Glomerular visceral epithelial cell (primary cell): ENCODE results near the gene DNAH12.
"Not testable (repeated sequence)": the region's sequence is repeated elsewhere in the genome, so short reads cannot be mapped to it uniquely, and the experiment has no call there.

Experiments
- DNase-seq: peaks from one replicate; pipeline ENCODE4 v3.0.0-alpha.2; 2016; ENCODE audit errors: extremely low spot score

Gene DNAH12

DNA sequence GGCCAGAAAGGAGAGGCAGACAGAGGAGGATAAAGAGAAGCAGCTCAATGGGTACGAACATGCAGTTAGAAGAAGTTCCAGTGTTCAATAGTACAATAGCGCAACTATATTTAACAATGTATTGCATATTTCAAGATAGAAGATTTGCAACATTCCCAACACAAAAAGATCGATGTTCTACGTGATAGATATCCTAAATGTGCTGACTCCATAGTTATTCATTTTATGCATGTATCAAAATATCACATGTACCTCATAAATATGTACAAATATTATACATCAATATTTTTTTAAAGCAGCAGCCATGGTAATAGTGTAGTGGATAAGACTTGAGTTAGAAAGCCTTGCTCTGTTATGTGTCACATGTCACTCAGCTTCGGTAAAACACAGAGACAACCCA is 141.5 kb downstream of the DNAH12 start:
- DNase-seq = no peak

DNA sequence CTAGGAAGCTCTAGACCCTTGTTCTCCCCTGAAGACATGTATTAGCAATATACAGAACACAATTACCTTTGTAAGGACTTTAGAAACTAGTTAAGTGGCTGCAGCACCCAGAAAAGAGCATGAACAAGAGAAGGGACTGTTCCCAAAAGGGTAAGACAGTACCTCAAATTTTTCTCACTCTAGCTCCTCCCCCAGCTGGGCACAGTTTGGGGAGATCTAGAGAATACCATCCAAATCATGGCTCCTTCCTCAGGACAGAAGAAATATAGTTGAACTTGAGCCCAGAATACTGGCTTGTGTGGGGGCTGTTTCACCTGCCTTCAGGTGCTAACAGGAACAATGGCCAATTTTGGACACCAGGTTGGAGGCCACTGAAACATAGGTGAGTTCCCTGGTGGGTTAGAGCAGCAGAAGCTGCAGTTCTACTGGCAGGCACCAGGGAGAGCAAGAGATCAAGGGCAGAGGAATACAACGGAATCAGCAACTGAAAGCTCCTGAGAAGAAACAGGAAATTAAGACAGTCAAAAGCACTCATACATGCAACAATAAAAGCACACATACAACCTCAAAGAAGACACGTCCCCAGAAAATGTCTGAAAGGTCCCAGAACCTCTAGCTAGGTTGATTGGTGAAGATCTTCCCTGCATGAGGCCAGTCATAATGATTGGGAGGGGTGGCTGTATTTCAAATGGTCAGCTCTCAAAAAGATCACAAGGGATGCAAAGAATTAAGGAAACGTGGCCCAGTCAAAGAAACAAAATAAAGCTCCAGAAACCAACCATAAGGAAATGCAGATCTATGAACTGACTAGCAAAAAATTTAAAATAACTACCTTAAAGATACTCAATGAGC is 146.7 kb downstream of the DNAH12 start:
- DNase-seq = peak; percentile 64

DNA sequence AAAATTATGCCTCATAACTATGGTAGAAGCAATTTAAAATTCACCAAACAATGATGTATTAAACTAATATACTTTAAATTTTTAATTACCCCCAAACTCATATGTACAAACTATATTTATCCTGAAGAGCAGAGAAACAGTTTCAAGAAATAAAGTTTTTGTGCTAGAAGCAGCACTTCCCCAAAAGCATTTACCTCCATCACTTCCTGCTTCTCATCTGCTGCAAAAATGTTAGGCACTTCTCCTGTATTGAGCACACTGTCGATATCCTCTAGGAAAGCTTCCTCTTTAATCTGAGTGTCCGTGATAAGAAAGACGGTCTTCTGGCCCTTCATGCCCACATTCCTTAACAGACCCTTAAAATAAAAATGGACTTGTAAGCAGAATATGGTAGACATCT is 150.2 kb downstream of the DNAH12 start:
- no peak for DNase-seq

DNA sequence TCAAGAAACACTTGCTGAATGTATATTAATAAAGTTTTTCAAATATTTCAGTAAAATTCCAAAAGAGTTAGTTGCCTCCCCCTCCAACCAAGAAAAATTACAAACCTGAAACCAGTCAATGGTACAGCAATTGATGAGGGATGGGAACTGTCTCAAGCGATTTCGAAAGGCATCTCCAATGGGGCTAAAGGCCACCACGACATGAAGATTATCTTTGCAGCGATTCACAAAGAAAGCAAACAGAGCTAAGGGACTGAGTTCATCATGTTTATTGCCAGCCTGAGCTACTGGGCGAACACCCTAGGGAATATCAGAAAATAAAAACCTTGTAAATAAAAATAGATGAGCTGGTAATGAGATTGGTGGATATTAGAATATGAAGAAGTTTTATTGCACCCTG is 152.4 kb downstream of the DNAH12 start:
- DNase-seq = no peak

DNA sequence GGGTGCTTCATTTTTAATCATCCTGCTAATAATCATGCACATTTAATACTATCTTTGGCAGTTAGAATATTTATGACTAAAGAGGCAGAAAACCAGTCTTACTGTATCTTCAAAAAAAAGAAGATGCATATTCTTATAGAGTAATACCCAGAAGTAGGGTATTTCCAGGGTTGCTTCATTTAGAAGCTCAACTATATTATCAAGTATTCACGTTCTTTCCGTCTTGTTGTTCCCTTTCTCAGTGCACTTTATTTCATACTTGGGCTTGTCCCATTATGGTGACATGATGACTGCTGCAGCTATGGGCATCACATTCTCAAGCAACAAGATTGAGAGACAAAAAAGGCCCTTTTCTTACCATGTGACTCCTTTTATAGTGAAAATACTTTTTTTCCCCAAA is 154.9 kb downstream of the DNAH12 start:
- DNase-seq = no peak

DNA sequence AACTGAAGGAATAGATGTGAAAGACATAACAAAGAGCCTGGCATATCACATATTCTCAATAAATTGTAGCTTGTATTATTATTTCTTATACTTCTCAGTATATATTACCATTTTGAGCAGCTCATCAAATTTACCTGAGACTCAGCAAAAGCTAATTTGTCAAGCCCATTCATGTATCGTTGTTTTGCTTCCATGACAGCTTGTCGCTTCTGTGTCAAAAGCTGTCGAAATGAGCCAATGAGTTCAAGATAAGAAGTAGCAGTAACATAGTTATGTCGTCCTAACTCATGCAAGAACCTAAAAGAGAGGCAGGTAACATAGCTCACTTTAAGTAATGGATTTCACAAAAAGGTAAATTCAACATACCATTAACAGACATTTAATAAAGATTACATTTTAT is 157.8 kb downstream of the DNAH12 start:
- no peak for DNase-seq

DNA sequence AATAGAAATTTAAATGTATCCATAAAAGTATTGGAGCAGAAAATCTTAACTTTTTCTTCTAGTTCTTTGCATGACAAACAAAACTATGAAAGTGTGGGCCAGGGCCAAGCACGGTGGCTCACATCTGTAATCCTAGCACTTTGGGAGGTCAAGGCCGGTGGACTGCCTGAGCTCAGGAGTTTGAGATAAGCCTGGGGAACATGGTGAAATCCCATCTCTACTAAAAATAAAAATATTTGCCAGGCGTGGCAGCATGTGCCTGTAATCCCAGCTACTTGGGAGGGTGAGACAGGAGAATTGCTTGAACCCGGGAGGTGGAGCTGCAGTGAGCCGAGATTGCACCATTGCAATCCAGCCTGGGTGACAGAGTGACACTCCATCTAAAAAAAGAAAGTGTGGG is 158.6 kb downstream of the DNAH12 start:
- DNase-seq = no peak

DNA sequence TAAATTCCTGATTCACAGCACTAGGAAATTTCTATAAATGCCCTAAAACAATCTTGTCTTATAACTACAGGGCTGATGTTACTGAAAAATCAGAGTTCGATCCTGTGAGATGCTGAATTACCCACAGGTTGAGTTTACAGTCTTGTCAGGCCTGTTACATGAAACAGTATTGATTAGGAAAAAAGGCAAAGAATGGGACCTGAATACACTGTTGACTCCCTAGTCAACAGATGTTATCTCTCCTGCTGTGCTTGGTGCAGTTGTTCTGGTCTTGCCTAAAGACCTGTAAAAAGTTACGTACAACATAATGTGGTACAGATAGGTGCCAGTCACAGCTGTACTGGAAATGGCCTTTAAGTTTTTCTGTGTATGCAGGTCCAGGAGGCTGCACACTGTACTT is 160.3 kb downstream of the DNAH12 start:
- DNase-seq = no peak

DNA sequence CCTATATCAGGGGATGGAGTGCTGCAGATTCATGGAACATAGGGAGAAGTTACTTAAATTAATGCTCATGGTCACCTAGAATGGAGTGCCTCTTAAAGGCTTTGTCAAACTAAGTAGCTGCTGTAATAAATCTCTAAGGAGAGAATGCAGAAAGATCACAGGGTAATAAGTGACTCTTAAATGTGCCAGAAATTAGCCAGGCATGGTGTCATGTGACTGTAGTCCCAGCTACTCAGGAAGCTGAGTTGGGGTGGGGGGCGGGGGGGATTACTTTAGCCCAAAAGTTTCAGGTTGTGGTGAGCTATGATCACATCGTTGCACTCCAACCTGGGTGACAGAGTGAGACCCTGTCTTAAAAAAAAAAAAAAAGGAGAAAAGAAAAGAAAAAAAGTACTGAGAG is 160.7 kb downstream of the DNAH12 start:
- DNase-seq = peak; percentile 30

DNA sequence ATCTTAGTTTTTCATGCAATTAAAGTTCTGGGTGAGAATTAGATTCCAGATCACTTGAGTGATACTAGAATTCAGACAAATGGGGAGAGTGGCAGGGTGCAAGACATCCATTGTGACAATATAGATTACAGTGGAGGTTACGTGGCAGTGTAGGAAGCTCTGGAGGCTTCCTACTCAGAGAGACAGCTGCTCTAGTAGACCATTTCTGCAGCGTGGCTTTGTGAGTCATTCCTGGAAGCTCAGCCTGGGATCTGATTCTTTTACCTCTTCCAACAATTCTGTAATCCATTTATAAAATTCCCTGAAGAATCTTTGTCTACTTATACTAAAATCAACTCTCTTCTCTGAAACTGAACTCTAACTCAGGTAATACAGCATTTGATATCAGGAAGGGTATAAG is 161.2 kb downstream of the DNAH12 start:
- peak; percentile 38 for DNase-seq

DNA sequence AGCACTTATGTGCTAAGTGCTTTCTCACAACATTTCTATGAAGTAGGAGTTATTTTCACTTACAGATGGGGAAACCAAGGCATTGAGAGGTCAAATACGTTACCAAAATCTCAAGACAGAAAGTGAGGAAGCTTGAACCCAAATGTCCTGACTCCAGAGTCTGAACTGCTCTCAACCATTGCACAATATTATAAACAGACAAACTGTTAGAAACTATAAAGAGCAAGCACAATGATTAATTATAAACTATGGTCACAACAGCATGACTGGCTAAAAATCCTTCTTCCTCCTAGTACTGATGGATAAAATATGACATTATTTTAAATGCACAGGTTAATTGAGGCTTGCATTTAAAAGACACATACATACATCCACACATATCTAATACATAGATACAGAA is 173.8 kb downstream of the DNAH12 start:
- no peak for DNase-seq

DNA sequence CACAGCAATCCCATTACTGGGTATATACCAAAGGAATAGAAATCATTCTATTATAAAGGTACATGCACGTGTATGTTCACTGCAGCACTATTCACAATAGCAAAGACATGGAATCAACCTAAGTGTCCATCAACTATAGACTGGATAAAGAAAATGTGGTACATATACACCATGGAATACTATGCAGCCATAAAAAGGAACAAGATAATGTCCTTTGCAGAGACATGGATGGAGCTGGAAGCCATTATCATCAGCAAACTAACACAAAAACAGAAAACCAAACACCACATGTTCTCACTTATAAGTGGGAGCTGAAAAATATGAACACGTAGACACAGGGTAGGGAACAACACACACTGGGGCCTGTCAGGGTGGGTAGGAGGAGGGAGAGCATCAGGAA is 179.1 kb downstream of the DNAH12 start:
- not testable (repeated sequence) for DNase-seq

DNA sequence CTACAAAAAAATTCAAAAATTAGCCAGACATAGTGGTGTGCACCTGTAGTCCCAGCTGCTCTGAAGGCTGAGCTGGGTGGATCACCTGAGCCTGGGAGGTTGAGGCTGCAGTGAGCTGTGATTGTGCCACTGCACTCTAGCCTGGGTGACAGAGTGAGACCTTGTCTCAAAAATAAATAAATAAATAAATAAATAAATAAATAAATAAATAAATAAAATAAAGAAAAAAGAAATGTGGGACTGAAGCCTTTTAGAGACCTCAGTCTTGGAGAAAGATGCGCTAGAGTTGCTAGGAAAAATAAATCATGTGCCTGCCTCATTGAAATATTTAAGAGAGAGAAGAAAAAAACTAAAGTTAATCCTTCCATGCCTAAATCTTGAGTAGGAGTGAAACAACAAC is 187.9 kb downstream of the DNAH12 start:
- DNase-seq = not testable (repeated sequence)

DNA sequence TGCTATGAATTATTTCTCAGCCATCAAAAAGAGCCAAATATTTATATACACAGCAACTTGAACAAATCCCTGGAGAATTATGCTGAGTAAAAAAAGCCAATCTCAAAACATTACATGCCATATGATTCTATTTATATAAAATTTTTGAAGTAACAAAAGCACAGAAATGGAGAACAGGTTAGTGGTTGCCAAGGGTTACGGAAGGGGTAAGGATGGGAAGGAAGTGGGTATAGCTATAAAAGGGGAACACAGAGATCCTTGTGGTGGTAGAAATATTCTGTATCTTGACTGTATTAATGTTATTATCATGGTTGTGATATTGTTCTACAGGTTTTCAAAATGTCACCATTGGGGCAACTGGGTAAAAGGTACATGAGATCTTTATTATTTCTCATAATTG is 189.4 kb downstream of the DNAH12 start:
- DNase-seq = no peak

DNA sequence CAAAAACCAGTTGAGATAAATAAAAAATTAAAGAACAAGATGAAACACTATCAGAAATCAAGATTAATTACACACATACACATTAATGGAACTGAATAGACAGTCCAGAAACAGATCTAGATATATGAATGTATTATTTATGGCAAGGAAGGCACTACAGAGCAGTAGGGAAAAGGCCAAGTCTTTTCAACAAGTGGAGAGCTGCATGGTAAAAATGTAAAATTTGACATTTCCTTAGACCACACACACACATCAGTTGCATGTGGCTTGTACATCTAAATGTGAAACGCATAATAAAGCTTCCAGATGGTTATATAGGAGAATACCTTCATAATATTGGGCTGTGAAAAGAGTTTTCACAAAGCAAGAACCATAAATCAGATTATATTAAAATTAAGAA is 193.9 kb downstream of the DNAH12 start:
- DNase-seq = no peak

DNA sequence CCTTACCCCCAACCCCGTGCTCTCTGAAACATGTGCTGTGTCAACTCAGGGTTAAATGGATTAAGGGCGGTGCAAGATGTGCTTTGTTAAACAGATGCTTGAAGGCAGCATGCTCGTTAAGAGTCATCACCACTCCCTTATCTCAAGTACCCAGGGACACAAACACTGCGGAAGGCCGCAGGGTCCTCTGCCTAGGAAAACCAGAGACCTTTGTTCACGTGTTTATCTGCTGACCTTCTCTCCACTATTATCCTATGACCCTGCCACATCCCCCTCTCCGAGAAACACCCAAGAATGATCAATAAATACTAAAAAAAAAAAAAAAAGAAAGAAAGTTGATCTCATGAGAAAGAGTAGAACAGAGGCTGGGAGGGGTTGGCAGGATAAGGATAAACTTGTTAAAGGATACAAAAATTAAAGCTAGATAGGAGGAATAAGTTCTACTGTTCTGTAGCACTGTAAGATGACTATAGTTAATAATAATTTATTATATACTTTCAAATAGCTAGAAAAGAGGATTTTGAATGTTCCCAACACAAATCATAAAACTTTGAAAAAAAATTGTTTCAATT is 205.0 kb downstream of the DNAH12 start:
- DNase-seq = not testable (repeated sequence)

DNA sequence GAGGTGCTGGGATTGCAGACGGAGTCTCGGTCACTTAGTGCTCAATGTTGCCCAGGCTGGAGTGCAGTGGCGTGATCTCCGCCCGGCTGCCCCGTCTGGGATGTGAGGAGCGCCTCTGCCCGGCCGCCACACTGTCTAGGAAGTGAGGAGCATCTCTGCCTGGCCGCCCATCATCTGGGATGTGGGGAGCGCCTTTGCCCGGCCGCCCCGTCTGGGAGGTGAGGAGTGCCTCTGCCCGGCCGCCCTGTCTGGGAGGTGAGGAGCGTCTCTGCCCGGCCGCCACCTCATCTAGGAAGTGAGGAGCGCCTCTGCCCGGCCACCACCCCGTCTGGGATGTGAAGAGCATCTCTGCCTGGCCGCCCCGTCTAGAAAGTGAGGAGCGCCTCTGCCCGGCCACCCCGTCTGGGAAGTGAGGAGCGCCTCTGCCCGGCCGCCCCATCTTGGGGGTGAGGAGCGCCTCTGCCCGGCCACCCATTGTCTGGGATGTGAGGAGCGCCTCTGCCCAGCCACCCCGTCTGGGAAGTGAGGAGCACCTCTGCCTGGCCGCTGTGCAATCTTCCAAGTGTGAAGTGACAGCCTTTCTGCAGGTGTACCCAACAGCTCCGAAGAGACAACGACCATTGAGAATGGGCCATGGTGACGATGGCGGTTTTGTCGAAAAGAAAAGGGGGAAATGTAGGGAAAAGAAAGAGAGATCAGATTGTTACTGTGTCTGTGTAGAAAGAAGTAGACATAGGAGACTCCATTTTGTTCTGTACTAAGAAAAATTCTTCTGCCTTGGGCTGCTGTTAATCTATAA is 205.7 kb downstream of the DNAH12 start:
- not testable (repeated sequence) for DNase-seq

DNA sequence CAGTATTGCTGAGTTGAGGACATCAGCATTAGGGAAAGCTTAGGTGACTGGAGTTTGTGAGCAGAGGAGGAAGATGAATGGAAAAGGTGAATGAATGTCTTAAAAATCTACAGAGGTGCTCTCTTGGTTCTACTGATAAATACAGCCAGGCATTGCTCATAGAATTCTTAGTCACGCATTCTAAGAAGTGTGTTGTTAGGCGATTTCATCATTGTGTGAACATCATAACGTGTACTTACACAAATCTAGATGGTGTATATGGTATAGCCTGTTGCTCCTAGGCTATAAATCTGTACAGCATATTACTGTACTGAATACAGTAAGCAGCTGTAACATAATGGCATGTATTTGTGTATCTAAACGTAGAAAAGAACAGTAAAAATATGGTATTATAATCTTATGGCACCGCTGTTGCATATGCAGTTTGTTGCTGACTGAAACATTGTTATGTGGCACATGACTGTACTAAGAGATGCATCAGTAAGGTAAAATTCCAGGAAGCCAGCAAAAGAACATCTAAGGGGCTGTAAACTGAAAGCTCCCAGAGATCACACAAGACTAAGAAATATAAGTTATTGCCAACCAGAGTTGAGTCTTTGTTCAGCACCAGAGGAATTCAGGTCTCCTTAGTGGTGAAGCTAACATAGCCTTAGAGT is 208.7 kb downstream of the DNAH12 start:
- no peak for DNase-seq

DNA sequence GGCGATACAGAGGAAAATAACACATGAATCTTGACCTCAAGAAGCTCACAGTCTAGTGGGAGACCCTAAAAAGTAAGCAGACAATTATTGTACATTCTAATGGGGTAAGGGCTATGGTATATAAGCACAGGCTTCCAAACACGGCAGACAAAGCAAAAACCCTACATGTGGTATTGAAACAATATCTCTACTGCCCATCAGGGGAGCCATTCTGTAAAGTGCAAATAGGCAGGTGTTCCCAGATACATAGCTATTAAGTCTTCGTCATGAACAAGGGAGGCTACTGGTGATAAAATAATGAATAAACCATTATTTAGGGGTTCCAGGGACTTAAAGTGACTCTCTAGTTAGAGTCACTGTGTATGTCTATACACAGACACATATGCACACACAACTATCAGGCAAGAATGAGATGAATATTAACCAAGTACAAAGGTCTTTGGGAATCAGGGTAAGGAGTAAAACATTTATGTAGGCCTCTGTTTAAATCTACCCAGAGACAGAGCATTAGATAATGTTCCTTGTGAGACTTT is 213.0 kb downstream of the DNAH12 start:
- DNase-seq = no peak

DNA sequence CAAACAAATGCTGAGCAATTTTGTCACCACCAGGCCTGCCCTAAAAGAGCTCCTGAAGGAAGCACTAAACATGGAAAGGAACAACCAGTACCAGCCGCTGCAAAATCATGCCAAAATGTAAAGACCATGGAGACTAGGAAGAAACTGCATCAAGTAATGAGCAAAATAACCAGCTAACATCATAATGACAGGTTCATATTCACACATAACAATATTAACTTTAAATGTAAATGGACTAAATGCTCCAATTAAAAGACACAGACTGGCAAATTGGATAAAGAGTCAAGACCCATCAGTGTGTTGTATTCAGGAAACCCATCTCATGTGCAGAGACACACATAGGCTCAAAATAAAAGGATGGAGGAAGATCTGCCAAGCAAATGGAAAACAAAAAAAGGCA is 217.6 kb downstream of the DNAH12 start:
- DNase-seq = not testable (repeated sequence)

DNA sequence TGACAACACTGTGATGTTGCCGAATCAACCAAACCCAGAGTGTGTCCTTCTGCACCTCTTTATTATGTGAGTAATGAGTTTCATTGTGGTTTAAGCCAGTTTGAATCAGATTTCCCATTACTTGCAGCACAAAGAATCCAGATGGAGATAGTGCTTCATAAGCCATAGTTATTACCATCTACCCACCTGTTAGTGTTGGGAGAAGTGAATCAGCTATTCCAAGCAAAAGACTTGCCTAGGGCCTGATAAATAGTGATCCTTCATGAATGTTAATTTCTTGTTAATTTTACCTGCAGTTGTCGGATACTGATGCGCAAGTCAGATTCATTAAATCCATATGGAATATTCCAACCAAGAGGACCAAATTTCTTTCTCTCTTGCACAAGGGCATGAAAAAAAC is 229.9 kb downstream of the DNAH12 start:
- no peak for DNase-seq

DNA sequence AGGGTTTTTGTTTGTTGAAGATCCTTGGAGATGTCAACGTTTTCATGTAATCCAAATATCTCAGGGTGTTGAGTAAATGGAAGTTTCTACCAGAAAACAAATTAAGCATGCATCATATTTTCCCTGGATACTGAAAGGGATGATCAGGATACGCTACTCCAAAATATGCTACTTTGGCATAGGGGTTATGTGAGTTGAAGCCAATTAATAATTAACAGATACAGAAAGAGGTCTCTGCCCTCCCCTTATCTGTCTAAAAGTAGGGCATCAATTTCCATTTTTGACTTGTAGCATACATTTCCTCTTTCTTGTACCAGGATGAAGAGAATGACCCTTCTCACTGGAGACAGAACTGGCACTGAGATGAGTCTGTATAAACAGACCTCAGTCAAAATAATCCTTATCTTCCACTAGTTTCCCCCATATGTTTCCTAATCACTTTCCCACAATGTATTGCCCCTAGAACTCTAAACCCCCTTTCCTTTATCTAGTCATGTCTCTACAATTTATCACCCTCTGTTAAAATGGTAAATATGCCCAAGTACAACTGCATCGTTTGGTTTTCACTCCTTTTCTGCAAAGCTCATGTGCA is 234.3 kb downstream of the DNAH12 start:
- no peak for DNase-seq
